HG03469 (cell line): ENCODE results near the gene IGLL1.
"Not testable (repeated sequence)": the region's sequence is repeated elsewhere in the genome, so short reads cannot be mapped to it uniquely, and the experiment has no call there.

Source experiments
- ATAC-seq: cut with Tn5 transposase; IDR thresholded peaks from one replicate; pipeline ENCODE4 v1.9.1; 2021; ENCODE audit warnings: mild to moderate bottlenecking, moderate library complexity, moderate number of reproducible peaks; ENCODE audit not compliant: unreplicated experiment

IGLL1 gene

DNA sequence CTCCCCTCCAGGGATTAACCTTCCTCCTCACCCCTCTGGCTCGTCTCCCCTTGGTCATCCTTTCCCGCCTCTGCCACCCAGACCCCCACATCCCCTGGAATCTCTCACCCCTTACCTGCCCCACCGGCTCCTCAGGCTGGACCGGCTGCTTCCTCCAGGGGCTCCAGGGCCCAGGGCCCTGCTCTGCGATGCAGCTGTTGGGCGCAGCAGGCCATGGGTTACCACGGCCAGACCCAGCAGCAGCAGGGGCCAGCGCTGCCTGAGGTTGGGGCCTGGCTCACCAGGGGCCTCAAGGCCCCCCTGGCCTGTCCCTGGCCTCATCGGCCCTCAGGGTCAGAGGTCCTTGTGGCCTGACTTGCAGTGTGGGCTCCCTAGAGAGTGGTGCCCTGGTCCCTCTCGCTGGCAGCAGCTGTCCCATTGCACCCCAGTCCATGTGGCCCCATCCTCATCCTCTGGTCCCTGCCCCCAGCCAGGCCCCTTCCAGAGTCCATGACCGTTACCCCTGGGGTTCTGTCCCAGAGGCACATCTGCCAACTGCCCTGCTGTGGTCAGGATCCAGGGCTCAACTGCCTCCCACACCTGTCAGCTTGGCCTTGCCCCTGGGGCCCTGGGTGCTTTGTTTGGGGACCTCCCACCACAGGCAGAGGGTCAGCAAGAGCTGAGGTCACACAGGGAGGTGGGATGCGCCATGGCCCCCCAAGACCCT, at the start of gene IGLL1:
Gene IGLL1, minus strand, starts transcription at position 421 of the 706 bp plus-strand sequence. Its CDS starts 100 bp downstream, at position 321.
- ATAC-seq, result no peak

GRCh38 chr22:23628056-23628743, 48.1 kb upstream of the IGLL1 start:
- not testable (repeated sequence) for ATAC-seq

DNA sequence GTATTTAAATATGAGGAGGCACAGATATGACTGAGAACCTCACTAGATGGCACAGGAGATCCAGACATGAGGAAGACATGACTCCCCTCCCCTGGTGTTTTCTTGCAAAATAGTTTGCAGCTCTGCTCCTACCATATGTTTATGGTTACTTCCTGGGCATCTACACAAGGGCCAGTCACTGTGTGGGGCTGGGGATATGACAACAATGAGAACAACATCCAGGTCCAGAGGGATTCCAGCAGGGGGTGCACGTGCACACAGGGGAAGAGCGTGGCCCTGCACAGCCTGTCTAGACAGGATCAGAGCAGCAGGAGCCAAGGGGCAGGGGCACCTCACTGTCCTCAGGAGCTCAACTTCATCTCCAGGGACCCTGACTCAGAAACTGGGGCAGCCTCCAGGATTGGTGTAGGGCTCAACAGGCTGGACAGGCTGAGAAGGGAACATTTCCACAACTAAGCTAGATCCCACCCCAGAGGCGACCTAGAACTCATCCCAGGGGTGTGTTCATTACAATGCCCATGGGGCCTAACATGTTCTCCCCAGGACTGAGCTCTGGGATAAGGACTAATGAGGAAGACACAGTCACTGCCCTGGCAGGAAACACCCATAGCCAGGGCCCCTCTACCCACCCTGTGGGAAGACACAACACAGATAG, 47.4 kb upstream of the IGLL1 start:
- not testable (repeated sequence) for ATAC-seq

- no peak for ATAC-seq
Measured at GRCh38 chr22:23626286-23626975, 46.3 kb upstream of the IGLL1 start.

DNA sequence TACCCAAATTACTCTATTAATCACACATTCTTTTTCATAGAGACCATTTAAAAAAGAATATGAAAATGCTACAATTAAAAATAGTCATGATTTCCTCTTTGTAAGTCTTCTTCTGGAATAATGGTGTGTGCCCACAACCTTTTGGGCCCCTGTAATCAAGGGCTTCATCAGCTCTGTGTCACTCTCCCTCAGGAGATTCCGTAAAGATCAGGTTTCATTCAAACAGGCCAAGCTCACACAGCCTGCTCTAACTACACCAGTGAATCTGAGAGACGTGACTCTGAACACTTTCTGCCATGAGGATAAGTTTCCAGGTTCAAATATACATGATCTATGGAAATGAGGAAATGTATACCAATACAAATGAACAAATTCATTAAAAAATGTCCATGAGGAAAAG, 42.5 kb upstream of the IGLL1 start:
- ATAC-seq, result no peak

GRCh38 chr22:23621916-23622315, 41.8 kb upstream of the IGLL1 start:
- not testable (repeated sequence) for ATAC-seq

DNA sequence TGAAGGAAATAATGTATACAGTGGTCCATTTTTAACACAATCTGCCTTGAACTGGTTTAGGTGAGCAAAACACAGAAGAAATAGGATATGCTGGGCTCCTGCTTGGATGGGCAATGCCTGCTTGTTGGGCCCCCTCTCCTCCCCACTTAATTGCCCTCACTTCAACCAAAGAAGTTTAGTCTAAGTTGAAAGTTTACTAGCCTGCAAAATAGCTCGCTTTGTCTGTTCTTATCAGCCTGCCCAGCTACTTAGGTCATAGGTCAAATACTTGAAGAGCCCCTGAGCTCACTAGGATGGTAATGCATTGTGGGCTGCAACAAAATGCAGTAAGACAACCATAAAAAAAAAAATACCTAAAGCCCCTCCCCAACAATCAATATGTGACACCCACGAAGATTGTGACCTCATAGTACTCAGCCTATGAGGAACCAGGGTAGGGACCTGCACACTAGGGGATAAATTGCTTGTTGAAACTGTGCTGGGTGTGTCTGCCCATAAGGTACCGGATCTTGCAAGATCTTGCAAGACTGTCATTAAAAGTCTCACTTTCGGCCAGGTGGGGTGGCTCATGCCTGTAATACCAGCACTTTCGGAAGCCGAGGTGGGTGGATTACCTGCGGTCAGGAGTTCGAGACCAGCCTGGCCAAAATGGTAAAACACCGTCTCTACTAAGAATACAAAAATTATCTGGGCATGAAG, 41.1 kb upstream of the IGLL1 start:
- ATAC-seq, result no peak

- no peak for ATAC-seq
Measured at GRCh38 chr22:23613193-23613972, 33.3 kb upstream of the IGLL1 start.

- ATAC-seq, result no peak
Measured at GRCh38 chr22:23609983-23610781, 30.1 kb upstream of the IGLL1 start.

- no peak for ATAC-seq
Measured at GRCh38 chr22:23608583-23608982, 28.5 kb upstream of the IGLL1 start.

- ATAC-seq, result no peak
Measured at GRCh38 chr22:23606204-23607131, 26.4 kb upstream of the IGLL1 start.

GRCh38 chr22:23604939-23605712, 25.0 kb upstream of the IGLL1 start:
- ATAC-seq, result no peak

DNA sequence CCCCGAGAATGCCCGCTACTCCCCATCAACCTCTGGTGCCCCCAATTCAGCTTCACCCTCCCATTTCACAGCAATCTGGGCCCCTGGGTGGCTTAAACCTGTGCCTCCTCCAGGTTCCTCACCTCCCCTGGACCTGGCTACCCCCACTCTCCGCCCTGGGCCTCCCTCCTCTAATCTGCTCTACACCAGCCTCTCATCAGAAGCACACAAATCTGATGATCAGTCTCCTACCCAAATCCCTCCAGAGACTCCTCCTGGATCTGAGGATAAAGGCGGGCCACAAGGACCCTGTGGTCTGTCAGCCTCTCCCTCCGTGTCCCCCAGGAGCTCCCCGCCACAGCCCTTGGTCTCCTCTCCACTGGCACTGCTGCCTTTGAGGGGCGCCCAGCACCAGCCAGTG, 23.2 kb upstream of the IGLL1 start:
- ATAC-seq, result no peak

- ATAC-seq, result no peak
Measured at GRCh38 chr22:23598805-23599518, 18.9 kb upstream of the IGLL1 start.

GRCh38 chr22:23597576-23598268, 17.6 kb upstream of the IGLL1 start:
- not testable (repeated sequence) for ATAC-seq

GRCh38 chr22:23595904-23596303, 15.8 kb upstream of the IGLL1 start:
- ATAC-seq, result not testable (repeated sequence)
